LNCAP (cell line): Measurements from ENCODE around the gene CDH22.

Experiments used
- TF ChIP-seq, protein P1 (sequence below): fragments of 450-650 bp; IDR thresholded peaks from 2 replicates; pipeline ENCODE4 v1.5.1; 2017; ENCODE audit warnings: mild to moderate bottlenecking

Gene CDH22

DNA sequence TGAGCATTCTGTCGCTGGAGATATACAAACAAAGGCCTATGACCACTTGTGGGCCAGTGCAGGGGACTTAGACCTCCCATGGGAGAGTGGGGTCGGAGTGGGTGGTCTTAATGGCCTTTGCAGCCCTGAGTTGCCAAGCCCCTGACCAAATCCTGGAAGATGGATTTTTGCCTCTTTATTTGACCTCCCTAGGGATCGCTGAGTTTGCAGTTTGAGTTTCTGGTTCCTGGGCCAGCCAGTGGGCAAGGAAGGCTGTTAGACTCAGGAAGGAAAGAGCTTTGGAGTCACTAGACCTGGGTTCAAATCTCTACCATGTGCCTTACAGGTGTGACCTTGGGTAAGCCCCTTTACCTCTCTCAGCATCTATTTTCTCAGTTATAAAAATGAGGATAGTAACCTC lies 96.0 kb downstream of the CDH22 start:
- TF ChIP-seq, protein P1, sequence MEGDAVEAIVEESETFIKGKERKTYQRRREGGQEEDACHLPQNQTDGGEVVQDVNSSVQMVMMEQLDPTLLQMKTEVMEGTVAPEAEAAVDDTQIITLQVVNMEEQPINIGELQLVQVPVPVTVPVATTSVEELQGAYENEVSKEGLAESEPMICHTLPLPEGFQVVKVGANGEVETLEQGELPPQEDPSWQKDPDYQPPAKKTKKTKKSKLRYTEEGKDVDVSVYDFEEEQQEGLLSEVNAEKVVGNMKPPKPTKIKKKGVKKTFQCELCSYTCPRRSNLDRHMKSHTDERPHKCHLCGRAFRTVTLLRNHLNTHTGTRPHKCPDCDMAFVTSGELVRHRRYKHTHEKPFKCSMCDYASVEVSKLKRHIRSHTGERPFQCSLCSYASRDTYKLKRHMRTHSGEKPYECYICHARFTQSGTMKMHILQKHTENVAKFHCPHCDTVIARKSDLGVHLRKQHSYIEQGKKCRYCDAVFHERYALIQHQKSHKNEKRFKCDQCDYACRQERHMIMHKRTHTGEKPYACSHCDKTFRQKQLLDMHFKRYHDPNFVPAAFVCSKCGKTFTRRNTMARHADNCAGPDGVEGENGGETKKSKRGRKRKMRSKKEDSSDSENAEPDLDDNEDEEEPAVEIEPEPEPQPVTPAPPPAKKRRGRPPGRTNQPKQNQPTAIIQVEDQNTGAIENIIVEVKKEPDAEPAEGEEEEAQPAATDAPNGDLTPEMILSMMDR: no peak

DNA sequence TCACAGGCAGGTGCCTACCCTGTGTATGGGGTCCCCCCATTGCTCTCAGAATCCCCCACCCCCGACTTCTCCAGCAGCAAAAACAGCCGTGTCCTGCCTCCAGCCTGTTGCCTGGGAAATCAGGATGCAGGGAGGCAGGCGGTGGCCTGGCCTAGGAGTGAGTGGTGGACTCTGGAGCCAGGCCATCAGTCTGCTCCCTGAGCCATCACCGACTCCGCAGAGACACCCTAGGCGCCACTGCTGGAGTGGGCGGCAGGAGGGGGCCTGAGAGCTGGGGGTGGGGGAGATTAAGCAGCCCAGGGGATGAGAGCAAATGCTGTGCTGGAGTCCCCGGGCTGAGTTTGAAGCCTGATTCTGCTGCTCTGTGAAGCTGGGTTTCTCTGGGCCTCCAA lies 97.0 kb downstream of the CDH22 start:
- TF ChIP-seq, protein P1: no peak

DNA sequence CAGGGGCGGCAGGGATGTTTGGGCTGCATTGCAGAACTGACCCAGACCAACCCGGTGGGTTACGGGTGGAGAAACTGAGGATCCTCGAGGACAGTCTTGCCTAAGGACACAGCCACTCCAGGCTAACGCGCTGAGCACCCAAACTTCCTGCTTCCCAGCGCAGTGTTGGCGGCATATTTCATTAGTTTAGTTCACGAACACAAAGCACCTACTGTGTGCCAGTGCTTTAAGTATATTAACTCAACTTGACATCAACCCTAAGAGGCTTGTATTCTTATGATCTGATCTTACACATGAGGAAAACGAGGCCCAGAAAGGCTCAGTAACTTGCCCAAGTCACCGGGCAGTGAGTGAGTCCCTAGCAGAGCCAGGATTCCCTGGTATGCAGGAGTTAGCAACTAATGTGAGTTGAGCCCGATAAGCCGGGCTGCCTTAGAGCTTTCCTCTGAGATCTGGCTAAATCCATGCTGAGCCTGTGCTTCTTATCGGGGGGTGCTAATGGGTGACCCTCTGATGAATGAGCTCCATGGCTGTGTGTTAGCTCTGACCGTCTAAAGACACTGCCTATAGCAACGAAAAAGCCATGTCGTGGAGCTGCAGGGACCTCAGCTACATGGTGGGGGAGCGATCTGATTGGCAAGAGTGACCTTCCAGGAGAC lies 97.5 kb downstream of the CDH22 start:
- TF ChIP-seq, protein P1: no peak

DNA sequence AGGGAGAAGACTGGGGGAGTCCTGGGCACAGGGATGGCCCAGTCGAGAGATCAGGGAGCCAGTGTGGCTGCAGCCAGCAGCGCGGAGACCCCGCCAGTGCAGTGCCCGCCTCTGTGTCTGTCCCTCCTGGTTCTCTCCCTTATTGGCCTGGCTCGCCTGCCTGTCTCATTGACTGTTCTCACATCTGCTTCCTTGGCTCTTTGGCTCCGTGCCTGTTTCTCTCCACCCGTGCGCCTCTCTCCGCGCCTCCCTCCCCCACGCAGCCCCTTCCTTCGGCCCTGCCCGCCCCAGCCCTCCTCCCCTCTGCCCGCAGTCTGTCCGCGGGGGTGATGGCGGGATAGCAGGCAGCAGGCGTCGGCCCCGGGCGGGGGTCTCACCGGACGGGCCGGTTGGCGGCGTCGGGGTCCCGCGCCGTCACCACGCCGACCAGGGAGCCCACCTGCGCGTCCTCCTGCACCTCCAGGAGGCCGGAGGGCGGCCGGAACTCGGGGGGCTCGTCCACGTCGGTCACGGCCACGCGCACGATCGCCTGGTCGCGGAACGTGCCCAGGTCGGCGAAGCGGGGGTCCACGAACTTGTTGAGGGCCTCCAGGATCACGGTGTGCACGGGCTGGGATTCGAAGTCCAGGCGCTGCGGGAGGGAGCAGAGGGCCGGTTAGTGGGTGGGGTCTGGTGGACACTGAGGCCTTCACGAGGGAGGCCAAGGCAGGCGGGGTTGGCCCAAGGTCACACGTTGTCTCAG lies 98.2 kb downstream of the CDH22 start:
- TF ChIP-seq, protein P1: no peak

DNA sequence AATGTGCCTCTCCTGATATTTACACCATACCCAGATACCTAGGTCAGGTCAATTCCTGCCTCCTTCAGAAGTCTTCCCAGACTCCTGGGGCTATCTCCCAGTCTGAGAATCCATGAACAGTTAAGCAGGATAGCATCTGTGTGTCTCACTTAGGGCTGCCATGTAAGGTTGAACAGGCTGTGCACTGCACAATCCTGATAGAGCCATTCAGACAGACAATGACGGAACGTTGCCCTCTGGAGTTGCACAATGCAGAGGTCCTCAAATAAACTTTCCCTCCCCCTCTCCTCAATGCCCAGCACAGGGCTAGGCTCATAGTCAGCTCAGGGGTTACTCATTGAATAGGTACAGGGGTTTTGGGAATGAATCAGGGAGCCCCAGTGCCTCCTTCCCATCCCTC lies 100.5 kb downstream of the CDH22 start:
- TF ChIP-seq, protein P1: no peak

DNA sequence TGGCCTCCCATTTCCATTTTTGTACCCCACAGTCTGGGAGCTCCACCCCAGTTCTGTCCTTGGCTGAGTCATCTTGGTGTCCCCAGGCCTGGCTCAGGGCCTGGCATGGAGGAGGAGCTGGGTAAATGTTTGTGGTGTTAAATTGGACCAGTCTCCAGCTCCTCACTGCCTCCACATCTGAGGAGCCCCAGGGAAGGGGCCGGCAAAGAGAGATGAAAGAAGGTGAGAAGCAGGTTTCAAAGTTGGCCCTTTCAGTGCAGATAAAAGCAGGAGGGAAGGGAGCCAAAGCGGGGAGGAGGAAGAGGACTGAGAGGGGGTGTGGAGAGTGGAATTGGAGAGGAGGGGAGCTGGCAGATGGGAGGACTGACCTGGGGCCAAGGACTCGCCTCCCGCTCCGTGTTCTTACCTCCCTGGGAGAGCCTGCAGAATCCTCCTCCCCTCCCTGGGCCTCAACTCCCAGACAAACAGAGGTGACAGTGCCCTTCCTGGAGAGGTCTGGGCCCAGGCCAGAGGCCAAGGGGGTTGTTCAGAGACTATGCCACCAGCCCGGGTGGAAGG lies 101.2 kb downstream of the CDH22 start:
- TF ChIP-seq, protein P1: no peak

DNA sequence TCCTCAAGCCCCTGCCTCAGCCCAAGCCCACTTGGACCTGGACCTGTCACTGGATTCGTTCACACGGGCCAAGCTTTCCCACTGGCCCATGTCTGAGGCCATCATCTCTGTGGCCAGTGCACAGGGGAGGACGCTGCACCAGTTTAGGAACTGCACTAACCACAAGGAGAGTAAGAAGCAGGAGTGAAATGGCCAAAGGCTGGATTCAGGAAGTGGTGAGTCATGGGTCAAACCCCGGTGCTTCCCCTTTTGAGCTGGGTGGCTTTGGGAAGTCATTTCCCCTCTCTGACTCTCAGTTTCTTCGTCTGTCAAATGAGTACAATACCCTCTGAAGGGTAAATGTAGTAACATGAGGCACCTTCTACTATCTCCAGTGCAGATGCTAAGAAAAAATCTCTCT lies 102.3 kb downstream of the CDH22 start:
- TF ChIP-seq, protein P1: no peak
